DND-41 (cell line): Measurements from ENCODE around the gene CD99L2.
"Not testable (repeated sequence)": the region's sequence is repeated elsewhere in the genome, so short reads cannot be mapped to it uniquely, and the experiment has no call there.

ENCODE experiments used
- ATAC-seq: fragments of 200-7000 bp; cut with Tn5 transposase; 3 replicates; pipeline ENCODE4 v1.9.1; 2021; ENCODE audit warnings: low read depth; ENCODE audit not compliant: insufficient read depth
- DNase-seq: peaks from one replicate; pipeline ENCODE4 v3.0.0-alpha.2; 2020
- H2AFZ ChIP-seq: 2 replicates; pipeline ENCODE4 v1.6.0; 2012; ENCODE audit warnings: low read depth, low read length
- H3K27ac ChIP-seq: 2 replicates; pipeline ENCODE4 v1.5.1; 2012; ENCODE audit warnings: low read length, inconsistent platforms
- H3K27me3 ChIP-seq: fragments of 200-600 bp; sonication (generic); 2 replicates; pipeline ENCODE4 v1.6.0; 2012; ENCODE audit warnings: low read length, mild to moderate bottlenecking, inconsistent platforms; ENCODE audit not compliant: insufficient read depth, poor library complexity
- H3K36me3 ChIP-seq: 2 replicates; pipeline ENCODE4 v1.5.1; 2012; ENCODE audit warnings: low read length, inconsistent platforms; ENCODE audit not compliant: insufficient read depth
- H3K4me1 ChIP-seq: 2 replicates; pipeline ENCODE4 v1.5.1; 2012; ENCODE audit warnings: mild to moderate bottlenecking, low read length; ENCODE audit not compliant: insufficient read depth
- H3K4me2 ChIP-seq: 2 replicates; pipeline ENCODE4 v1.6.0; 2012; ENCODE audit warnings: mild to moderate bottlenecking, moderate library complexity, low read length, inconsistent platforms; ENCODE audit not compliant: insufficient read depth
- H3K4me3 ChIP-seq, 2 experiments: fragments of 200-600 bp in 1 of 2; shearing (Covaris generic) in 1 of 2; 2 replicates each; pipeline ENCODE4 v1.5.1; 2012 to 2016; ENCODE audit warnings: inconsistent platforms in 2 of 2, low read length in 2 of 2, mild to moderate bottlenecking in 2 of 2, low read depth in 1 of 2, moderate library complexity in 1 of 2
- H3K79me2 ChIP-seq: 2 replicates; pipeline ENCODE4 v1.6.0; 2012; ENCODE audit warnings: low read length, inconsistent platforms; ENCODE audit not compliant: insufficient read depth
- H3K9ac ChIP-seq: 2 replicates; pipeline ENCODE4 v1.6.0; 2012; ENCODE audit warnings: low read depth, mild to moderate bottlenecking, inconsistent platforms, low read length, moderate library complexity
- H3K9me3 ChIP-seq: 2 replicates; pipeline ENCODE4 v1.5.1; 2012; ENCODE audit warnings: low read length, moderate library complexity, mild to moderate bottlenecking, inconsistent platforms; ENCODE audit not compliant: insufficient read depth, severe bottlenecking
- H4K20me1 ChIP-seq: 2 replicates; pipeline ENCODE4 v1.6.0; 2012; ENCODE audit warnings: low read length; ENCODE audit not compliant: insufficient read depth
- EZH2 ChIP-seq: IDR thresholded peaks from 3 replicates; pipeline ENCODE4 v1.6.1; 2012; ENCODE audit warnings: borderline replicate concordance, low read depth, mild to moderate bottlenecking, moderate library complexity, low read length, inconsistent platforms; ENCODE audit not compliant: severe bottlenecking
- TF ChIP-seq, protein P1 (sequence below): IDR thresholded peaks from 2 replicates; pipeline ENCODE4 v1.5.1; 2012; ENCODE audit warnings: borderline replicate concordance, low read length, moderate library complexity, mild to moderate bottlenecking; ENCODE audit not compliant: poor library complexity, severe bottlenecking; ENCODE audit errors: extremely low read depth

Gene CD99L2

DNA sequence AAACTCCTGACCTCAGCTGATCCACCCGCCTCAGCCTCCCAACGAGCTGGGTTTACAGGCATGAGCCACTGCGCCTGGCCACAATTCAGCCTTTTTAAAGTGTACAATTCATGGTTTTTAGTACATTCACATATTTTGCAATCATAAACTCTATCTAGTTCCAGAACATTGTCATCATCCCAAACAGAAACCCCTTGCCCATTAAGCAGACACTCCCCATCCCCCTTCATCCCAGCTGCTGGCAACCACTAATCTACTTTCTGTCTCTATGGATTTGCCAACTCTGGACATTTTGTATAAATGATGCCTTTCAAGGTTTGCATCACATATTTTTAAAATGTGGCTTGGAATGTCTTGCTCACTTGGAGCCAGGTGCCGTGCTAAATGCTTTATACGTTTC lies 4.5 kb downstream of the CD99L2 start:
- Histone ChIP-seq H3K27ac (no peak overlapping the region), H4K20me1 (peaks cover 11% of the 10 kb centered on the region; the same call in 1 of the 2 replicates), H3K9ac (no peak overlapping the region), H2AFZ (no peak overlapping the region), H3K4me1 (peaks cover 15% of the 10 kb centered on the region), H3K27me3 (no peaks in the 10 kb centered on the region), H3K4me3 (no peak overlapping the region), H3K79me2 (peaks cover 28% of the 10 kb centered on the region), H3K4me2 (no peak overlapping the region), H3K36me3 (no peaks in the 10 kb centered on the region), H3K9me3 (no peaks in the 10 kb centered on the region)
- DNase-seq = no peak
- no peak for ATAC-seq
- TF ChIP-seq EZH2 = no peak
- TF ChIP-seq, protein P1, sequence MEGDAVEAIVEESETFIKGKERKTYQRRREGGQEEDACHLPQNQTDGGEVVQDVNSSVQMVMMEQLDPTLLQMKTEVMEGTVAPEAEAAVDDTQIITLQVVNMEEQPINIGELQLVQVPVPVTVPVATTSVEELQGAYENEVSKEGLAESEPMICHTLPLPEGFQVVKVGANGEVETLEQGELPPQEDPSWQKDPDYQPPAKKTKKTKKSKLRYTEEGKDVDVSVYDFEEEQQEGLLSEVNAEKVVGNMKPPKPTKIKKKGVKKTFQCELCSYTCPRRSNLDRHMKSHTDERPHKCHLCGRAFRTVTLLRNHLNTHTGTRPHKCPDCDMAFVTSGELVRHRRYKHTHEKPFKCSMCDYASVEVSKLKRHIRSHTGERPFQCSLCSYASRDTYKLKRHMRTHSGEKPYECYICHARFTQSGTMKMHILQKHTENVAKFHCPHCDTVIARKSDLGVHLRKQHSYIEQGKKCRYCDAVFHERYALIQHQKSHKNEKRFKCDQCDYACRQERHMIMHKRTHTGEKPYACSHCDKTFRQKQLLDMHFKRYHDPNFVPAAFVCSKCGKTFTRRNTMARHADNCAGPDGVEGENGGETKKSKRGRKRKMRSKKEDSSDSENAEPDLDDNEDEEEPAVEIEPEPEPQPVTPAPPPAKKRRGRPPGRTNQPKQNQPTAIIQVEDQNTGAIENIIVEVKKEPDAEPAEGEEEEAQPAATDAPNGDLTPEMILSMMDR = no peak

DNA sequence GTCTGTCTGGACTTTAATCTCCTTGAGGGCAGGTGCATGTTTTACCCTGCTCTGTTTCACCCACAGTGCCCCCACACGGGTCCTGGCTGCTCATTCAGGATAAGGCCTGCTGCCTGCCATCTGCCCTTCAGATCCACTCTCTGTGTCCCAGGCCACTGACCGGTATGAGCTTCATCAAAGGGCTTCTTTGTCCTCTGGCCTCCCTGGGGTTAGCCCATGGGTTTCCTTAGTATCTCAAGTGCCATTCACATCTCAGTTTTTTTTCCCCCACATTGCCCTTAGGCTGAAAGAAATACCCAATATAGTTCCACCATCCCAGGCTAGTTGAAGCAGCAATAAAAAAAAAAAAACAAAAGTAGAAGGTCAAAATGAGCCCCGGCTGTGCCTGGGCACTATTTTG lies 9.3 kb downstream of the CD99L2 start:
- H3K9ac ChIP-seq = no peak overlapping the region
- no peak for TF ChIP-seq EZH2
- TF ChIP-seq, protein P1 = no peak
- H3K27ac ChIP-seq = no peak overlapping the region
- ATAC-seq (no peak), DNase-seq (no peak)
- peaks cover 31% of the 10 kb centered on the region; the same call in 1 of the 2 replicates for H3K79me2 ChIP-seq
- H3K4me2 ChIP-seq = no peak overlapping the region
- no peaks in the 10 kb centered on the region for H3K36me3 ChIP-seq
- H3K27me3 ChIP-seq = no peaks in the 10 kb centered on the region
- no peaks in the 10 kb centered on the region for H3K9me3 ChIP-seq
- no peak overlapping the region for H3K4me3 ChIP-seq
- H3K4me1 ChIP-seq = no peaks in the 10 kb centered on the region
- H4K20me1 ChIP-seq = peaks cover 3% of the 10 kb centered on the region; the same call in 1 of the 2 replicates
- H2AFZ ChIP-seq = no peak overlapping the region

- H3K27ac ChIP-seq = no peak overlapping the region
- no peak overlapping the region for H2AFZ ChIP-seq
- H3K4me1 ChIP-seq = no peaks in the 10 kb centered on the region
- H3K4me3 ChIP-seq = no peak overlapping the region
- no peaks in the 10 kb centered on the region for H3K9me3 ChIP-seq
- H3K79me2 ChIP-seq = peaks cover 31% of the 10 kb centered on the region; the same call in 1 of the 2 replicates
- H3K4me2 ChIP-seq = no peak overlapping the region
- H3K36me3 ChIP-seq = no peaks in the 10 kb centered on the region
- DNase-seq = no peak
- H4K20me1 ChIP-seq = peaks cover 3% of the 10 kb centered on the region; the same call in 1 of the 2 replicates
- no peak overlapping the region for H3K9ac ChIP-seq
- no peak for ATAC-seq
- H3K27me3 ChIP-seq = no peaks in the 10 kb centered on the region
- TF ChIP-seq, protein P1 = no peak
- TF ChIP-seq EZH2 = no peak
These were observed 10.5 kb downstream of the CD99L2 start for GRCh38 chrX:150887906-150888465.

DNA sequence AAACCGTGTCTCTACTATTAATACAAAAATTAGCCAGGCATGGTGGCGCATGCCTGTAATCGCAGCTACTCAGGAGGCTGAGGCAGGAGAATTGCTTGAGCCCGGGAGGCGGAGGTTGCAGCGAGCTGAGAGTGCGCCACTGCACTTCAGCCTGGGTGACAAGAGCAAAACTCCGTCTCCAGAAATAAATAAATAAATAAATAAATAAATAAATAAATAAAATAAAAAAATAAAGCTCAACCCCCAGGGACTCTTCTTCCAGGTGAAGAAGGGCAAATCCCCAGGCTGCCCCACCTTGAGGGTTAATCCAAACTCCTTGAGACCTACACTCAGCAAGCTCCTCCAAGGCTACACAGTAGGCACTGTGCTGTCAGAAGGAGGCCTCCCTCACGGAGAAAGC lies 11.2 kb downstream of the CD99L2 start:
- H3K36me3 ChIP-seq, H3K9ac ChIP-seq, H4K20me1 ChIP-seq, H3K27ac ChIP-seq, DNase-seq, H3K4me1 ChIP-seq, ATAC-seq, H3K4me2 ChIP-seq, H3K9me3 ChIP-seq, H3K4me3 ChIP-seq, H2AFZ ChIP-seq, H3K27me3 ChIP-seq: not testable (repeated sequence)
- peaks cover 31% of the 10 kb centered on the region; the same call in 1 of the 2 replicates for H3K79me2 ChIP-seq
